Neuronal stem cell (in vitro differentiated cells): Measurements from ENCODE around the gene ING2.

ENCODE experiments used
- DNase-seq: peaks from one replicate; pipeline ENCODE4 v3.0.0-alpha.2; 2013; ENCODE audit warnings: low spot score
- H2AFZ ChIP-seq: one replicate; pipeline ENCODE4 v1.6.1; 2013; ENCODE audit warnings: mild to moderate bottlenecking, low read length, inconsistent platforms
- H2AK5ac ChIP-seq: 2 replicates; pipeline ENCODE4 v1.6.1; 2013; ENCODE audit warnings: low read depth, mild to moderate bottlenecking, inconsistent platforms, low read length, moderate library complexity, mixed read lengths
- H2BK120ac ChIP-seq: 2 replicates; pipeline ENCODE4 v1.6.1; 2013; ENCODE audit warnings: low read depth, mild to moderate bottlenecking, inconsistent platforms, low read length, moderate library complexity, mixed read lengths
- H2BK12ac ChIP-seq: one replicate; pipeline ENCODE4 v1.6.1; 2013; ENCODE audit warnings: low read length, inconsistent platforms
- H2BK15ac ChIP-seq: 2 replicates; pipeline ENCODE4 v1.6.1; 2013; ENCODE audit warnings: mild to moderate bottlenecking, low read length, inconsistent platforms, mixed read lengths
- H2BK5ac ChIP-seq: one replicate; pipeline ENCODE4 v1.6.1; 2013; ENCODE audit warnings: inconsistent platforms, mild to moderate bottlenecking, low read length, moderate library complexity
- H3K14ac ChIP-seq: one replicate; pipeline ENCODE4 v1.6.1; 2013; ENCODE audit warnings: low read length, inconsistent platforms
- H3K18ac ChIP-seq: 2 replicates; pipeline ENCODE4 v1.6.1; 2013; ENCODE audit warnings: low read length, inconsistent platforms
- H3K23ac ChIP-seq: 2 replicates; pipeline ENCODE4 v1.6.1; 2013; ENCODE audit warnings: low read depth, mild to moderate bottlenecking, mixed read lengths, low read length, inconsistent platforms; ENCODE audit not compliant: poor library complexity
- H3K27ac ChIP-seq: replicated peaks from 3 replicates; pipeline ENCODE4 v1.5.1; 2013; ENCODE audit warnings: low read length, inconsistent platforms
- H3K27me3 ChIP-seq, 3 experiments: 2 replicates each; pipeline ENCODE4 v1.6.1; 2013; ENCODE audit warnings: low read length in 3 of 3, mild to moderate bottlenecking in 2 of 3, inconsistent platforms in 1 of 3, low read depth in 1 of 3, mixed read lengths in 1 of 3, moderate library complexity in 1 of 3; ENCODE audit not compliant: control insufficient read depth in 3 of 3, insufficient read depth in 3 of 3
- H3K36me3 ChIP-seq, 2 donors: replicated peaks in 1 of 2; 2 replicates each; pipeline ENCODE4 v1.6.1; 2013; ENCODE audit warnings: low read length in 2 of 2; ENCODE audit not compliant: control insufficient read depth in 2 of 2, insufficient read depth in 2 of 2
- H3K4ac ChIP-seq: 2 replicates; pipeline ENCODE4 v1.6.1; 2013; ENCODE audit warnings: inconsistent platforms, mild to moderate bottlenecking, low read length, moderate library complexity
- H3K4me1 ChIP-seq, 2 donors: 1 replicate in 1 of 2; 2 replicates in 1 of 2; pipeline ENCODE4 v1.6.1; 2013; ENCODE audit warnings: low read length in 2 of 2, low read depth in 1 of 2; ENCODE audit not compliant: control insufficient read depth in 2 of 2, insufficient read depth in 1 of 2
- H3K4me2 ChIP-seq: one replicate; pipeline ENCODE4 v1.6.1; 2013; ENCODE audit warnings: mild to moderate bottlenecking, low read length, inconsistent platforms; ENCODE audit not compliant: insufficient read depth, poor library complexity, severe bottlenecking
- H3K4me3 ChIP-seq, 2 donors: 2 replicates each; pipeline ENCODE4 v1.5.1; 2013; ENCODE audit warnings: low read length in 2 of 2, mild to moderate bottlenecking in 2 of 2, inconsistent platforms in 1 of 2, moderate library complexity in 1 of 2
- H3K79me1 ChIP-seq: one replicate; pipeline ENCODE4 v1.6.1; 2013; ENCODE audit warnings: low read depth, mild to moderate bottlenecking, inconsistent platforms, low read length, moderate library complexity
- H3K9ac ChIP-seq: one replicate; pipeline ENCODE4 v1.6.1; 2013; ENCODE audit warnings: mild to moderate bottlenecking, low read depth, low read length, inconsistent platforms; ENCODE audit not compliant: poor library complexity
- H3K9me3 ChIP-seq, 2 donors: replicated peaks in 1 of 2; 2 replicates each; pipeline versions ENCODE3 to v1.6.1; 2013; ENCODE audit warnings: low read length in 2 of 2, mild to moderate bottlenecking in 2 of 2, inconsistent platforms in 1 of 2, low read depth in 1 of 2, mixed read lengths in 1 of 2, moderate library complexity in 1 of 2; ENCODE audit not compliant: control insufficient read depth in 2 of 2, insufficient read depth in 1 of 2
- H4K8ac ChIP-seq: one replicate; pipeline ENCODE4 v1.6.1; 2013; ENCODE audit warnings: low read depth, mild to moderate bottlenecking, inconsistent platforms, low read length, moderate library complexity
- H4K91ac ChIP-seq: one replicate; pipeline ENCODE4 v1.6.1; 2013; ENCODE audit warnings: low read length, low read depth, mild to moderate bottlenecking, inconsistent platforms; ENCODE audit not compliant: poor library complexity
- WGBS, 2 donors: extraction: QIAGEN DNeasy Blood & Tissue Kit; methylation state at CpG; one replicate each; pipeline ENCODE4 v1.1.7; 2013; ENCODE audit warnings: missing lambda C conversion rate in 2 of 2, mixed read lengths in 1 of 2; ENCODE audit not compliant: insufficient read length in 2 of 2, insufficient replicate concordance in 1 of 2; ENCODE audit errors: extremely low coverage in 2 of 2; 5-methylcytosine and 5-hydroxymethylcytosine counted together

ING2 gene

GRCh38 chr4:183515411-183515810, 10.6 kb downstream of the ING2 start:
- Histone ChIP-seq H3K27ac (no peak overlapping the region), H3K27me3 (no peaks in the 10 kb centered on the region), H2AK5ac (no peak overlapping the region), H3K9me3 (no peaks in the 10 kb centered on the region), H3K4me2 (no peak overlapping the region), H2BK12ac (no peak overlapping the region), H3K18ac (no peak overlapping the region), H2AFZ (no peak overlapping the region), H3K23ac (no peak overlapping the region), H4K91ac (no peak overlapping the region), H4K8ac (no peak overlapping the region), H2BK120ac (no peak overlapping the region), H2BK5ac (no peak overlapping the region), H2BK15ac (no peak overlapping the region), H3K14ac (no peak overlapping the region), H3K9ac (no peak overlapping the region), H3K36me3 (peaks cover 6 to 26% of the 10 kb centered on the region in 2 donors), H3K4me3 (no peak overlapping the region), H3K79me1 (peaks cover 2% of the 10 kb centered on the region), H3K4me1 (no peaks in the 10 kb centered on the region), H3K4ac (no peak overlapping the region)
- WGBS, 2 donors = no CpG with 5 or more reads among the region's 6 CpGs
- DNase-seq = no peak

- H2BK120ac ChIP-seq = no peak overlapping the region
- H3K4me2 ChIP-seq = no peak overlapping the region
- no peaks in the 10 kb centered on the region for H3K9me3 ChIP-seq
- no peak overlapping the region for H2AK5ac ChIP-seq
- no peaks in the 10 kb centered on the region for H3K4me1 ChIP-seq
- H2BK15ac ChIP-seq = no peak overlapping the region
- no peak overlapping the region for H3K18ac ChIP-seq
- H2AFZ ChIP-seq = no peak overlapping the region
- H2BK5ac ChIP-seq = no peak overlapping the region
- no peaks in the 10 kb centered on the region for H3K27me3 ChIP-seq
- peaks cover 2% of the 10 kb centered on the region for H3K79me1 ChIP-seq
- H3K27ac ChIP-seq = no peak overlapping the region
- no peak overlapping the region for H4K8ac ChIP-seq
- no peak overlapping the region for H3K23ac ChIP-seq
- no peak overlapping the region for H3K14ac ChIP-seq
- no CpG with 5 or more reads among the region's 2 CpGs for WGBS, 2 donors
- no peak overlapping the region for H2BK12ac ChIP-seq
- no peak overlapping the region for H3K4me3 ChIP-seq
- H3K4ac ChIP-seq = no peak overlapping the region
- no peak overlapping the region for H3K9ac ChIP-seq
- H3K36me3 ChIP-seq = peaks cover 2 to 8% of the 10 kb centered on the region in 2 donors
- no peak overlapping the region for H4K91ac ChIP-seq
- no peak for DNase-seq
Observed at GRCh38 chr4:183517194-183517593, 12.3 kb downstream of the ING2 start.

- H3K4me1 ChIP-seq = no peaks in the 10 kb centered on the region
- H3K23ac ChIP-seq = no peak overlapping the region
- H3K9me3 ChIP-seq = no peaks in the 10 kb centered on the region
- no peak overlapping the region for H2AK5ac ChIP-seq
- H3K14ac ChIP-seq = no peak overlapping the region
- WGBS, 2 donors = no CpG with 5 or more reads among the region's 3 CpGs
- H3K4ac ChIP-seq = no peak overlapping the region
- H2BK120ac ChIP-seq = no peak overlapping the region
- DNase-seq = no peak
- H3K4me2 ChIP-seq = no peak overlapping the region
- no peaks in the 10 kb centered on the region for H3K27me3 ChIP-seq
- H2BK15ac ChIP-seq = no peak overlapping the region
- H3K79me1 ChIP-seq = peaks cover 2% of the 10 kb centered on the region
- H2BK12ac ChIP-seq = no peak overlapping the region
- no peak overlapping the region for H3K18ac ChIP-seq
- H3K9ac ChIP-seq = no peak overlapping the region
- H4K8ac ChIP-seq = no peak overlapping the region
- H4K91ac ChIP-seq = no peak overlapping the region
- H2AFZ ChIP-seq = no peak overlapping the region
- H3K36me3 ChIP-seq = peaks cover 2% of the 10 kb centered on the region in 2 donors
- no peak overlapping the region for H3K27ac ChIP-seq
- H2BK5ac ChIP-seq = no peak overlapping the region
- no peak overlapping the region for H3K4me3 ChIP-seq
Observed at GRCh38 chr4:183517781-183518180, 12.9 kb downstream of the ING2 start.

GRCh38 chr4:183522821-183523220, 18.0 kb downstream of the ING2 start:
- Histone ChIP-seq H3K9me3 (no peaks in the 10 kb centered on the region), H3K36me3 (no peaks in the 10 kb centered on the region), H2AFZ (no peak overlapping the region), H2AK5ac (no peak overlapping the region), H3K4me1 (no peaks in the 10 kb centered on the region), H3K23ac (no peak overlapping the region), H2BK5ac (no peak overlapping the region), H3K9ac (no peak overlapping the region), H2BK12ac (no peak overlapping the region), H3K4me3 (no peak overlapping the region), H4K8ac (no peak overlapping the region), H3K27ac (no peak overlapping the region), H3K79me1 (no peaks in the 10 kb centered on the region), H3K18ac (no peak overlapping the region), H2BK120ac (no peak overlapping the region), H2BK15ac (no peak overlapping the region), H3K27me3 (peaks cover 0 to 5% (median 0%) of the 10 kb centered on the region in 3 experiments), H3K4ac (no peak overlapping the region), H3K4me2 (no peak overlapping the region), H3K14ac (no peak overlapping the region), H4K91ac (no peak overlapping the region)
- DNase-seq = no peak
- no CpG with 5 or more reads among the region's 4 CpGs for WGBS, 2 donors
